Pulmonary artery endothelial cell (primary cell): ENCODE data around the gene ARSB. TPM values are rescaled to one million over a fixed set of nuclear protein-coding genes. Genes with fewer than 3 reads are reported as not detected.
"Not testable (repeated sequence)": the region's sequence is repeated elsewhere in the genome, so short reads cannot be mapped to it uniquely, and the experiment has no call there.

ENCODE experiments used
- DNase-seq: peaks from one replicate; pipeline ENCODE4 v3.0.0-alpha.2; 2011; ENCODE audit warnings: low read depth, low spot score
- total RNA-seq: library from RNA; depleted of rRNA; stranded (reverse); fragments of >200 nt; gene quantifications from 2 replicates; pipeline ENCODE4 v1.2.3, GENCODE V29; 2014

The ARSB gene
- total RNA-seq, 1 donor from 2014 or later: 10.4 TPM

- no peak for DNase-seq
Observed at GRCh38 chr5:78995521-78996007, 10.5 kb upstream of the ARSB start.

DNA sequence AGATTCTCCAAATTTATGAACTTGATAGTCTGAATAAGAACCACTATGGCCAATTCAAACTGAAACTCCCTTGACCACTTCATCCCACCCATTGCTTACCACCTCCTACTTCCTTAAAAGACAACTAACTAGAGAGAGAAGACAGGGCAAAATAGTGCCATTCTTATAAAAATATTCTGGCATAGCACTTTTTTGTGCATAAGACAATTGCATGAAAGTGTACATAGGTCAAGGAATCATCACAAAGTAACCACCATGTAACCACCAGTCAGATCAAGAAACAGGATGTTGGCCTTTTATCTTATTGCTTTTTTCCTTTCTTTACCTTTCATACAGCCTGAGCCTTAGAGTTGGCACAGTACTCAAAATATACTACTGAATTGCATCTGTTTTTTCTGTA, 8.1 kb upstream of the ARSB start:
- no peak for DNase-seq

DNA sequence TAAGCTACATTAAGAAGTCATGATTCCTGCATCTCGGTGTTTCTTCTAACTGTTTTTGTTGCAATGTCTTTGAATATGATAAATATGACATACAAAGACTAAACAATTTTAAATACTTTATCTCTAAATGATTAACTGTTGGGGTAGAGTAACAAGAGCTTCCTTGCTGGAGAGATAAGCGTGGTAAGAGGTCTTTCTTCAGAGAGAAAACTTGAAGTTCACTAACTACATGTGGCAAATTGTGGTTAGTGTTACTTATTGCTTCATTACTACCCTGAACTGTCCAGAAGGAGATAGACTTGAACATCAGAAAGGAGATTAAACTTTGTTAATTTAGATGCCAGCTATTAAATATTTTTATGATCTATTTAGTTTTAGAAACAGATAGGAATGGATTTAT, 7.0 kb upstream of the ARSB start:
- no peak for DNase-seq

- DNase-seq: no peak
Observed at GRCh38 chr5:78989080-78989479, 4.0 kb upstream of the ARSB start.

DNA sequence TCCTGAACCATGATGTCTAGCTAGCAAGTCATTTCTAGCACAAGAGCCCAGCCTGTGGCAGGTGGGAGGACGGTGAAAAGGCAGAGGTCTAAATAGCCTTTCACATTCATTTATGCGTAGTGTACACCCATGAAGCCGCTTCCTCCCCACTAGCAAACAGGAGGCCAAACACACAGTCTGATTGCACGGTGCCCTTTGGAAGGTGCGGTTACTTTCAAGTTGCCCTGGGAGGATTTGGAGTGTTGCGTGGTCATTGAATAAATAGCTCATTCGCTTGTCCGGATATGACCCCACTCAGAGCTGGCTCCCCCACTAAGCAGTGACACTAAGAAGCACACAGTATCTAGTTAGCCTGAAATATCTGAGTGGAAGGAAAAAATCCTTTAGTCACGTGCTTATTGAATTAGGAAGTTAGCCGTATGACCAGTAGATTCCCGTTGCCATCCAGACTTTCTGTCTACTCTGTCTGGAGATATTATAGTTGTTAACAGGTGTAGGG, 664 bp upstream of the ARSB start:
- DNase-seq: no peak

- no peak for DNase-seq
Observed at GRCh38 chr5:78984439-78985115, 533 bp downstream of the ARSB start.

GRCh38 chr5:78983601-78984438, 1.3 kb downstream of the ARSB start:
- DNase-seq: no peak

DNA sequence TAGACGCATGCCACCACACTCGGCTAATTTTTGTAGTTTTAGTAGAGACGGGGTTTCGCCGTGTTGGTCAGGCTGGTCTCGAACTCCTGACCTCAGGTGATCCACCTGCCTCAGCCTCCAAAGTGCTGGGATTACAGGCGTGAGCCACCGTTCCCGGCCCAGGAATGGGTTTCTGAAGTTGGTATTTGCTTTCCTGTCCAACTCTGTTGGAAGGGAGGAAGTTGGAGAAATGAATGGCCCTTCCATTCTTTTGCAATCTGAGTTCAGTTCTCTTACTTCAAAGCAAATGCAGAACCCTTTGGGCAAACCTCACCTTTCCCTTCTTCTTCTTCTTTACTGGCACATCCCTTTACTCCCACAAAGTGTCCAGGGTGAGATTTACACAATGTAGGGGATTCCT, 1.9 kb downstream of the ARSB start:
- not testable (repeated sequence) for DNase-seq

DNA sequence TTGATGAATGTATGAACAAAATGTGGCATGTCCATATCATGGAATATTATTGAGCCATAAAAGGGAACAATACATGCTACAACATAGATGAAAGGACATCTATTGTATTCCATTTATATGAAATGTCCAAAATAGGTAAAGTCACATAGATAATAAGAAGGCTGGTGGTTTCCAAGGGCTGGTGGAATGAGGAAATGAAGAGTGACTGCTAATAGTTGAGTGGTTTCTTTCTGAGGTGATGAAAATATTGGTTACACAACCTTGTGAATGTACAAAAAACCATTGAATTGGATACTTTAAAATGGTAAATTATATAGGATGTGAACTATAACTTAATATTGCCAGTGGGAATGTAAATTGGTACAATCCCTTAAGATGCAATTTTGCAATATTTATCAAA, 5.2 kb downstream of the ARSB start:
- no peak for DNase-seq

- no peak for DNase-seq
Observed at GRCh38 chr5:78979117-78979742, 5.9 kb downstream of the ARSB start.

DNA sequence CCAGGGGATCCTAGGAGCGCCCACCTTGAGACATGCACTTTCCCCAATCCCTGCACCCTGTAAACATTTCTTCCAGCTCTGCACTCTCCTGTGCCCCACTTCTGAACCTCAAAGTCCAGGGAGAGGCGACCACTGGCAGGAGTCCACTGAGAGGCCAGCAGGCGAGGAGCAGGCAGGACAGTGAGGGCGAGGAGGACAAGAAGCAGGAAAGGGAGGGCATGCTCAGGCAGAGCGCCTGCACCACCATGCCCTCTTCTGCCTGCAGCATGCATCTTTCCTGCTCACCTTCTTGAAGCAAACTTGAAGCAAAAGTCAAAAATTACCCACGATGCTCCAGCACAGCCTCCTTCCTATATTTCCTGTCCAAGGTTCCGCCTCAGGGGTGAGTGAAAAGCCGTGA, 10.1 kb downstream of the ARSB start:
- DNase-seq: no peak

GRCh38 chr5:78974601-78975000, 10.5 kb downstream of the ARSB start:
- DNase-seq: no peak

DNA sequence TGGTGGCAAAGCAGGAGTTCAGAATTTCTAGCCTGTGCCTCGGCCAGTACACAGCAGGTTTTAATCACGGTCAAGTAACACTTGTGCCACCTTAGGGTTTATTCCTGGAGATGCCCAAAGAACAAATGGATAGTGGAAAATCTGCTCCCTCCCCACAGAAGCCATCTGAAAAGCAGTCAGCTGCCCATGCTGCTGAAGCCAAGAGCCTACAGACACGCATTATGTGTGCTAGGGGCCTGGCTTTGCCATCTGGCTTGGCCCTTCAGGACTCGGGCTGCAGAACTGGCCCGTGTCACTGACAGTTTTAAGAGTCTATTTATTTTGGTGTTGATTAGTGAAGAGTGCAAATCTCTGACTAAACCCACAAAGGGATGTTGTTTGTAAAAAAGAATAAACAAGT, 11.1 kb downstream of the ARSB start:
- no peak for DNase-seq

GRCh38 chr5:78972654-78973428, 12.3 kb downstream of the ARSB start:
- DNase-seq: peak; percentile 65

DNA sequence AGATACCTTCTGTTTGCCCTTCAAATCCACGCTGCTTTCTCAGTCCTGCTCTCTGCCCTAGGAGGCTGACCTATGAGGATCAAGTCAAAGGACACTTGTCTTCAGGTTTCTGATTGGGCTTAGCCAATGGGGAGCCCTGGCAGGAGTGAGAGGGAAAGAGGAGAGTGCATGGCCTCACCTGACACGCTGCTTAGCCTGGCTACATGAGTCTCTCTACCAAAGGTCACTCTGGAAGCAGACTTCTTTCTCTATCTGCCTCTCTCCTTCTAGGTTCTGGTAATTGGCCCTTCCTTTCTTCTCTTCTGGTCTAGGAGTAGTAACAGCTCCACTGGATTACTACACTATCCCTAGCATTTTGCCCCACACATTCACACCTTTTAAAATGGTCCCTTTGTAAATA, 13.1 kb downstream of the ARSB start:
- no peak for DNase-seq

DNA sequence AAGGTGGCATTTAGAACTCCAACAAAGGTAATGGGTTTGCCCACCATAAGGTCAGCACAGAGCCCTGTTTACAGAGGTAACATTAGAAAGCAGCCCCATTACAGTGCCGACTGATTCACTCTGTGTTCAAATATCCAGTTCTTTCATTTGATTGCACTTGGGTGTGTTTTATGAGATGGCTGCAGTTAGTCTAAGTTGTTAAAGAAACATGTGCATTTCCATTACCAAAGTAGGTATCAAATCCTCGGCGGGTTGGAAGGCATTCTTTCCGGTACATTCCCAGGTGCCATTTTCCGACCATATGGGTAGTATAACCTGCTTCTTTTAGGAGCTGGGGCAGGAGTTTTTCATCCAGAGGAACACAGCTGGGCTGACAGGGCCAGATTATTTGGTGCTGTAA, 16.3 kb downstream of the ARSB start:
- no peak for DNase-seq

DNA sequence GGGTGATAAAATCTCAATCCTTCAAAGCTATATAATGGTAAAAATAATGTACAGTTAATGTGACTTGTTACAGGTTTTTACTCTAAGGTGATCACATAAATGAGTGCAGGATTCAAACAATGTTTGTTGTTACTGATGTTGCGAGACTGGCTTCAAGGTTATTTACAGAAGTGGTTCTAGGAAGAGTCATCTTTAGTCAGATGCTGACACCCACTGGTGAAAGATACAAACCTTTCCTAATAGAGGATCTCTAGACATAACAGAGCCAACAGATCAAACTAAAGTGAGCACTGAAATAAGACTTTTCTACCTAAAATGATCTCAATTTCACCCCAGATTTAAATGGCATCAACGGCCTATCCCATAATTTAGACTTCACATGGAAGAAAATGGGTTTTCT, 20.2 kb downstream of the ARSB start:
- no peak for DNase-seq

DNA sequence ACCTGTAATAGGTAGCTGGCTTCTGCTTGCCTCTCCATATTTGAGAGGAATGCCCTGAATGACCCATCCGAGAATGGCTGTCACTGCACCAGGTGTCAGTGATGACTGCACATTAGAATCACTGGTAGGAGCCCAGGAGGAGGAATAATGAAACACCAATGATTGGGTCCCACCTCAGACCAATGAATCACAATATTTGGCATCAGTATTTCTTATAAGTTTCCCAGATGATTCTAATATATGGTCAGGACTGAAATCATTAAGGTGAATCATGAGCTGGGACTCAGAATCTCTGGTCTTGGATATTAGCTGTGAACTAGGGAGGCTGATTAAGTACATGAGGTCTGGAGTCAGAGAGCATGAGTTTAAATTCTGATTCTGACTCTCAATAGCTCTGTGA, 23.4 kb downstream of the ARSB start:
- DNase-seq: no peak

DNA sequence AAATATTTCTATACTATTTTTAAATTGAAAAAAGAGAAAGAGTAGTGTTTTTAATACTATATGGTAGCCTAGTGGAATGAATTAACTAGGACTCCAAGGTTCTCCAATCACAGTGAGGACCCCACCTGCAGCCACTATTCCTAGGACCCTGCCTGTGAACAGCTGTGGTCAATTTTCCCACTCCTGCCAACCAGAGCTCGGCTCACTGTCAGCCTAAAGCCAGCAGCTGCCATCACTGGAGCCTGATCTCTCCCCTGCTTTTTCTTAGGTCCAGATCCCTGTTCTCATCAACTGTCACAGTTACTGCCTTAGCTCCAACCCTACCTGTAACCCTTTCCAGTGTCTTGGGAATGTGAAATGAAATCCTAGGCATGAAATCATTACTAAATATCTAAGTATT, 25.3 kb downstream of the ARSB start:
- no peak for DNase-seq

DNA sequence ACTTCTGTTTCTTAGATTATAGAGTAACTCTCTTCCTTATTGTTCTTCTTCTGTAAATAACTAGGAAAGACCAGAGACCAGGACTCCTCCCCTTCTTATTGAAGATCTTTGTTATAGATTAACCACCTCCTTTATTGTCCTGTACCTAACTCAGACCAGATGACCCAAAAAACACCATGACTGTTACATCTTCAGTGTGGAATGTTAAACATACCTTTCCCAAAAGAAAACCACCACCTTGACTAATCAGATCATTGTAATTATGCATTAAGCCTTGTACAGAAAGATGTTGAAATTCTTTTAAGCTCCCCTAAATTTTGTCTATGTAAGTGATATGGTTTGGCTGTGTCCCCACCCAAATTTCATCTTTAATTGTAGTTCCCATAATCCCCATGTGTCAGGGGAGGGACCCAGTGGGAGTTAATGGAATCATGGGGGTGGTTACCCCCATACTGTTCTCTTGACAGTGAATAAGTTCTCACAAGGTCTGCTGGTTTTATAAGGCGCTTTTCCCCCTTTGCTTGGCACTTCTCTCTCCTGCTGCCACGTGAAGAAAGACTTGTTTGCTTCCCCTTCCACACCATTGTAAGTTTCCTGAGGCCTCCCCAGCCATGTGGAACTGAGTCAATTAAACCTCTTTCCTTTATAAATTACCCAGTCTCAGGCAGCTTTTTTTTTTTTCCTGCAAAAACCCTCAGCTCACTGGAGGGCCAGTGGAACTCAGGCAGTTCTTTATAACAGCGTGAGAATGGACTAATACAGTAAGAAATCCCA, 26.3 kb downstream of the ARSB start:
- no peak for DNase-seq

DNA sequence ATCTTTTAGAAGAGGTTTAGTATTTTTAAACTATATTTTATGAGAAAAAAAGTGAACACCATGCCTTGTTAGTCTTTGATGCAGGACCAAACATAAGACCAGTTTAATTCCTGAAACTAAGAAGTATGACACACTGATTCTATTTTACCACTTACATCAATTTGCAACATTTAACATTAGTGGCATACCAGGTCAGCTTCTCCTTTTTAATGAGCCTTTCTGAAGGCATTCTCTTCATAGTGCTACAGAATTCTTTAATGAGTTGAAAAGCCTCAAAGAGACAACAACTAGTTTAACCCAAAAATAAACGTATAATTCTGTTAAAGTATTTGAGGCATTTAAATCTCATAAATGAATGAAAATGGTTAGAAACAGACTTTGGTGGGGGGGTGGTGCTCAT, 28.2 kb downstream of the ARSB start:
- no peak for DNase-seq
